Measurements from ENCODE around the gene CARS2. TPM values are rescaled to one million over a fixed set of nuclear protein-coding genes. Genes with fewer than 3 reads are reported as not detected.
"Not testable (repeated sequence)": the region's sequence is repeated elsewhere in the genome, so short reads cannot be mapped to it uniquely, and the experiment has no call there.

CARS2 gene
- total RNA-seq, 1 experiment from 2014 or later = 70.9 TPM

DNA sequence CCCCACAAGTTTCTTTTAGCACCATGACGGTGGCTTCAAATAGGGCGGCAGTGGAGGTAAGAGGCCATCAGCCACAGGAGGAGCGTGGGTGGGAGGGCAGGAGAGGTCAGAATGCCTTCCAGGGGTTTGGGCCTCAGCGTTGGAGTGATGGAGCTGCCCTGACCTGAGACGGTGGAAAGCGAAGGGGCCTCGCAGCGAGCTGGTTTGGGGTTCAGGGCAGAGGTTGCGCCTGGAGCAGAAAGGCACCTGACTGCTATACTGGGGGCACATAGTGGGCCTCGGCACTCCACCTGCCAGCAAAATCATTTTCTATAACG, 91.0 kb downstream of the CARS2 start:
- Histone ChIP-seq H3K9me3 (ENCODE audit: low read length) (no peaks in the 10 kb centered on the region), H3K79me2 (ENCODE audit: low read length) (peaks cover 46% of the 10 kb centered on the region), H3K4me2 (ENCODE audit: low read length) (peak overlapping the region; percentile 97), H3K9ac (ENCODE audit: low read length) (peak overlapping the region; percentile 94), H3K27me3 (ENCODE audit: low read length) (no peaks in the 10 kb centered on the region), H3K4me3 (ENCODE audit: low read length) (peak overlapping the region; percentile 92; the same call in 1 of the 2 replicates), H3K9me2 (replicated peaks; ENCODE audit: low read length) (no peaks in the 10 kb centered on the region), H3K36me3 (ENCODE audit: low read depth, low read length) (no peaks in the 10 kb centered on the region), H3K27ac (ENCODE audit: low read length) (no peak overlapping the region), H4K20me1 (ENCODE audit: low read length) (peaks cover 31% of the 10 kb centered on the region), H2AFZ (ENCODE audit: low read length) (peak overlapping the region; percentile 80), H3F3A (ENCODE audit: low read length, unreplicated experiment) (no peaks in the 10 kb centered on the region), H3K4me1 (ENCODE audit: insufficient read depth, low read length) (peaks cover 35% of the 10 kb centered on the region)
- ATAC-seq (no peak), DNase-seq (no peak)
- BruUV-seq (replicated peaks) = TSS peak; percentile 94
- ChIA-PET POLR2A (ENCODE audit: unreplicated experiment) (interaction anchor here (0.6 kb wide), 1 partner anchor 96 kb away, joined by 4 read pairs; no protein-coding TSS in a partner anchor), CTCF (no interaction called here)
- intact Hi-C loops (cut with micrococcal nuclease) = loop anchor here (2.0 kb wide), 1 partner anchor 98 kb away; the partner anchor contains the start of gene ING1
- TF ChIP-seq, protein P1, sequence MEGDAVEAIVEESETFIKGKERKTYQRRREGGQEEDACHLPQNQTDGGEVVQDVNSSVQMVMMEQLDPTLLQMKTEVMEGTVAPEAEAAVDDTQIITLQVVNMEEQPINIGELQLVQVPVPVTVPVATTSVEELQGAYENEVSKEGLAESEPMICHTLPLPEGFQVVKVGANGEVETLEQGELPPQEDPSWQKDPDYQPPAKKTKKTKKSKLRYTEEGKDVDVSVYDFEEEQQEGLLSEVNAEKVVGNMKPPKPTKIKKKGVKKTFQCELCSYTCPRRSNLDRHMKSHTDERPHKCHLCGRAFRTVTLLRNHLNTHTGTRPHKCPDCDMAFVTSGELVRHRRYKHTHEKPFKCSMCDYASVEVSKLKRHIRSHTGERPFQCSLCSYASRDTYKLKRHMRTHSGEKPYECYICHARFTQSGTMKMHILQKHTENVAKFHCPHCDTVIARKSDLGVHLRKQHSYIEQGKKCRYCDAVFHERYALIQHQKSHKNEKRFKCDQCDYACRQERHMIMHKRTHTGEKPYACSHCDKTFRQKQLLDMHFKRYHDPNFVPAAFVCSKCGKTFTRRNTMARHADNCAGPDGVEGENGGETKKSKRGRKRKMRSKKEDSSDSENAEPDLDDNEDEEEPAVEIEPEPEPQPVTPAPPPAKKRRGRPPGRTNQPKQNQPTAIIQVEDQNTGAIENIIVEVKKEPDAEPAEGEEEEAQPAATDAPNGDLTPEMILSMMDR (conservative IDR thresholded peaks at IDR 0.05; ENCODE audit: low read depth, low read length) = no peak
- TF ChIP-seq EZH2 (IDR thresholded peaks at IDR 0.05; ENCODE audit: low read length, unreplicated experiment) (no peak), EZH2phosphoT487 (IDR thresholded peaks at IDR 0.05; ENCODE audit: borderline replicate concordance, low read length) (no peak)

DNA sequence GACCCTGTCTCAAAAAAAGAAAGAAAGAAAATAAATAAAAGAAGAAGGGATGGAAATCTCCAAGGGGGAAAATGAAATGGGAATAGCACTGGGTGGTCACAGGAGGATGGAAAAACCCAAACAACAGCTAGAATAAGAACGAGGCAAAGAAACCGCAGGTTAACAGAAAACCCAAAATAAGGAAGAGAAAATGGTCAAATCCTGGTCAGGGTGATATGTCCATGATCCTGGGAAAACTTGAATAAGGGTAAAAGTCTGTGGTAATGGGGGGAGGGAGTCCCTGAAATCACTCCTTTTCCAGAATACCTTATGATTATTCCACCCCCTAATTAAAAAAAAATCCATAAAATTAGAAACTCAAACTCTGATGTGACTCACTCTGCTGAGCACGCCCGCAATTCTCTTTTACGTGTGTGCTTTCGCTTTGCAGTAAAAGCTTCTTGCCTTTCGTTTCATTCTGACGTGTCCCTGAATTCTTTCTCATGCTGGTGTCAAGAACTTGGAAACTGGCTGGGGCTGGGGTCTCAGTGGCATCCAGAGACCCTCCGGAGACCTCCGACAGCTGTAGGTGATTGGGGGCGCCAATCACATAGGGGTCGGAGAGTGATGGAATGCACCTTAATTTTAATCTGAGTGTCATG, 94.8 kb downstream of the CARS2 start:
- Histone ChIP-seq H4K20me1 (ENCODE audit: low read length) (no peaks in the 10 kb centered on the region), H3K9ac (ENCODE audit: low read length) (no peak overlapping the region)
- CTCF ChIA-PET = no interaction called here

DNA sequence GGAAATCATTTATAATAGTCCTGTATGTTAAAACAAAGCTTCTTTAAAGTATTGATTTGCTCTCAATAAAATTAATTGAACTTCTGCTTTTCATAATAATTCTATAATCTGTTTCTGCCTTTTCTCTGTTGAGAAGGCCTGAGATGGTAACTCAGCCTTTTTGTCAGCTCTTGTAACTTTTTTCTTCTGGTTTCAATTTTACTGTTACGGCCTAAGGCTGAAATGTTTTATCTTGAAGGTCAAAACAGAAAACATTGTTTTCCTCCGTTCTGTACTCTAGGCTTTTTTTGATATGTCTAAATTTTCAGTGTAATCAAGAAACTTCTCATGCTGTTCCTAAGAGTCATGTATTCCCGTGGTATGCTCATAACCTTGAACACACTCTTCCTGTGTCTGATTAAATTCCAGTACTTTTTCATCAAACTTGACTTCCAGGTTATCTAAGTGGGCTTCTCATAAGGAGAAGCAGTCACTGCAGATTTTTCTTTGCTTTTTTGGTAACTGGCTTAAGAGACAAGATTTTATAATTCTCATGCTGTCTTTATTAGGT, 98.2 kb downstream of the CARS2 start:
- POLR2A ChIA-PET (ENCODE audit: unreplicated experiment) = no interaction called here
- H4K20me1 ChIP-seq (ENCODE audit: low read length) = no peaks in the 10 kb centered on the region
- H3K4me3 ChIP-seq (ENCODE audit: low read length) = no peak overlapping the region
- H2AFZ ChIP-seq (ENCODE audit: low read length) = no peak overlapping the region
- H3F3A ChIP-seq (ENCODE audit: low read length, unreplicated experiment) = no peaks in the 10 kb centered on the region
- no peak overlapping the region for H3K27ac ChIP-seq (ENCODE audit: low read length)
- intact Hi-C loops (cut with micrococcal nuclease) = no loop called here
- BruUV-seq (replicated peaks) = no TSS peak
- no peaks in the 10 kb centered on the region for H3K36me3 ChIP-seq (ENCODE audit: low read depth, low read length)
- no peaks in the 10 kb centered on the region for H3K9me3 ChIP-seq (ENCODE audit: low read length)
- no peak for TF ChIP-seq EZH2phosphoT487 (IDR thresholded peaks at IDR 0.05; ENCODE audit: borderline replicate concordance, low read length)
- TF ChIP-seq, protein P1 (conservative IDR thresholded peaks at IDR 0.05; ENCODE audit: low read depth, low read length) = no peak
- TF ChIP-seq EZH2 (IDR thresholded peaks at IDR 0.05; ENCODE audit: low read length, unreplicated experiment) = no peak
- H3K4me2 ChIP-seq (ENCODE audit: low read length) = no peak overlapping the region
- no peaks in the 10 kb centered on the region for H3K27me3 ChIP-seq (ENCODE audit: low read length)
- DNase-seq = no peak
- no peak for ATAC-seq
- no peaks in the 10 kb centered on the region for H3K9me2 ChIP-seq (replicated peaks; ENCODE audit: low read length)
- CTCF ChIA-PET = no interaction called here
- H3K79me2 ChIP-seq (ENCODE audit: low read length) = no peaks in the 10 kb centered on the region
- H3K9ac ChIP-seq (ENCODE audit: low read length) = no peak overlapping the region
- H3K4me1 ChIP-seq (ENCODE audit: insufficient read depth, low read length) = peaks cover 18% of the 10 kb centered on the region

More for the DNA sequence above, 94.8 kb downstream of the CARS2 start:
- Histone ChIP-seq H3F3A (ENCODE audit: low read length, unreplicated experiment) (no peaks in the 10 kb centered on the region), H3K27me3 (ENCODE audit: low read length) (no peaks in the 10 kb centered on the region), H3K4me1 (ENCODE audit: insufficient read depth, low read length) (peaks cover 24% of the 10 kb centered on the region), H3K9me2 (replicated peaks; ENCODE audit: low read length) (no peaks in the 10 kb centered on the region), H3K9me3 (ENCODE audit: low read length) (no peaks in the 10 kb centered on the region), H3K4me2 (ENCODE audit: low read length) (peak overlapping the region; percentile 64), H2AFZ (ENCODE audit: low read length) (peak overlapping the region; percentile 72; the same call in 1 of the 2 replicates), H3K4me3 (ENCODE audit: low read length) (peak overlapping the region; percentile 22), H3K36me3 (ENCODE audit: low read depth, low read length) (no peaks in the 10 kb centered on the region), H3K79me2 (ENCODE audit: low read length) (peaks cover 7% of the 10 kb centered on the region), H3K27ac (ENCODE audit: low read length) (peak overlapping the region; percentile 56)
- TF ChIP-seq EZH2phosphoT487 (IDR thresholded peaks at IDR 0.05; ENCODE audit: borderline replicate concordance, low read length) = no peak
- peak; percentile 23 for DNase-seq
- no TSS peak for BruUV-seq (replicated peaks)
- no peak for ATAC-seq
- intact Hi-C loops (cut with micrococcal nuclease) = no loop called here
- POLR2A ChIA-PET (ENCODE audit: unreplicated experiment) = no interaction called here

DNA sequence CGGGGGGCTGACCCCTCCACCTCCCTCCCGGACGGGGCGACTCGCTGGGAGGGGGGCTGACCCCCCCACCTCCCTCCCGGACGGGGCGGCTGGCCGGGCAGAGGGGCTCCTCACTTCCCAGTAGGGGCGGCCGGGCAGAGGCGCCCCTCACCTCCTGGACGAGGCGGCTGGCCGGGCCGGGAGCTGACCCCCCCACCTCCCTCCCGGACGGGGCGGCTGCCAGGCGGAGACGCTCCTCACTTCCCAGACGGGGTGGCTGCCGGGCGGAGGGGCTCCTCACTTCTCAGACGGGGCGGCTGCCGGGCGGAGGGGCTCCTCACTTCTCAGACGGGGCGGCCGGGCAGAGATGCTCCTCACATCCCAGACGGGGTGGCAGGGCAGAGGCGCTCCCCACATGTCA, 99.6 kb downstream of the CARS2 start:
- BruUV-seq (replicated peaks); H3K9ac ChIP-seq (ENCODE audit: low read length); ATAC-seq; intact Hi-C loops (cut with micrococcal nuclease); H3K4me3 ChIP-seq (ENCODE audit: low read length); H2AFZ ChIP-seq (ENCODE audit: low read length); H3K27me3 ChIP-seq (ENCODE audit: low read length); H3K27ac ChIP-seq (ENCODE audit: low read length); DNase-seq; H3F3A ChIP-seq (ENCODE audit: low read length, unreplicated experiment); H3K79me2 ChIP-seq (ENCODE audit: low read length); H3K36me3 ChIP-seq (ENCODE audit: low read depth, low read length); H3K9me2 ChIP-seq (replicated peaks; ENCODE audit: low read length); CTCF ChIA-PET; POLR2A ChIA-PET (ENCODE audit: unreplicated experiment); H3K4me2 ChIP-seq (ENCODE audit: low read length); H4K20me1 ChIP-seq (ENCODE audit: low read length); H3K9me3 ChIP-seq (ENCODE audit: low read length): not testable (repeated sequence)
- H3K4me1 ChIP-seq (ENCODE audit: insufficient read depth, low read length) = peaks cover 13% of the 10 kb centered on the region
